GM19452 (cell line): ENCODE measurements around the gene ZFHX2.
"Not testable (repeated sequence)": the region's sequence is repeated elsewhere in the genome, so short reads cannot be mapped to it uniquely, and the experiment has no call there.

Source experiments
- ATAC-seq: cut with Tn5 transposase; IDR thresholded peaks from one replicate; pipeline ENCODE4 v1.9.1; 2021; ENCODE audit not compliant: unreplicated experiment

The ZFHX2 gene

GRCh38 chr14:23551266-23552028 is at the start of gene ZFHX2:
ZFHX2 (minus strand) TSS chr14:23551765; CDS start chr14:23535325, 16,440 bp downstream.
- no peak for ATAC-seq

- no peak for ATAC-seq
Observed at GRCh38 chr14:23600806-23601205, 49.2 kb upstream of the ZFHX2 start.

- ATAC-seq: no peak
Observed at GRCh38 chr14:23600322-23600707, 48.8 kb upstream of the ZFHX2 start.

- not testable (repeated sequence) for ATAC-seq
Observed at GRCh38 chr14:23594191-23594590, 42.6 kb upstream of the ZFHX2 start.

GRCh38 chr14:23590198-23590597 is 38.6 kb upstream of the ZFHX2 start:
- ATAC-seq: no peak

- ATAC-seq: no peak
Observed at GRCh38 chr14:23589606-23590005, 38.0 kb upstream of the ZFHX2 start.

GRCh38 chr14:23588884-23589598 is 37.5 kb upstream of the ZFHX2 start:
- ATAC-seq: peak; percentile 98

GRCh38 chr14:23584527-23585203 is 33.1 kb upstream of the ZFHX2 start:
- not testable (repeated sequence) for ATAC-seq

GRCh38 chr14:23583761-23584526 is 32.4 kb upstream of the ZFHX2 start:
- not testable (repeated sequence) for ATAC-seq

- ATAC-seq: no peak
Observed at GRCh38 chr14:23582906-23583760, 31.6 kb upstream of the ZFHX2 start.

- ATAC-seq: no peak
Observed at GRCh38 chr14:23580948-23581281, 29.4 kb upstream of the ZFHX2 start.

- ATAC-seq: no peak
Observed at GRCh38 chr14:23580152-23580926, 28.8 kb upstream of the ZFHX2 start.

GRCh38 chr14:23579739-23580138 is 28.2 kb upstream of the ZFHX2 start:
- no peak for ATAC-seq

GRCh38 chr14:23579311-23579630 is 27.7 kb upstream of the ZFHX2 start:
- ATAC-seq: no peak

- no peak for ATAC-seq
Observed at GRCh38 chr14:23578560-23579310, 27.2 kb upstream of the ZFHX2 start, which contains the start of gene JPH4. JPH4 (minus strand) TSS chr14:23578790; CDS start chr14:23577453, 1,337 bp downstream.

- ATAC-seq: no peak
Observed at GRCh38 chr14:23577710-23578392, 26.3 kb upstream of the ZFHX2 start.

- no peak for ATAC-seq
Observed at GRCh38 chr14:23577004-23577681, 25.6 kb upstream of the ZFHX2 start.
